GM18498 (cell line): ENCODE measurements around the gene WASF3.
A peak's percentile ranks its signal among the peaks of the same experiment; 100 is the strongest.

Source experiments
- ATAC-seq: cut with Tn5 transposase; IDR thresholded peaks from one replicate; pipeline ENCODE4 v1.9.1; 2021; ENCODE audit warnings: mild to moderate bottlenecking, moderate library complexity; ENCODE audit not compliant: unreplicated experiment

The WASF3 gene

DNA sequence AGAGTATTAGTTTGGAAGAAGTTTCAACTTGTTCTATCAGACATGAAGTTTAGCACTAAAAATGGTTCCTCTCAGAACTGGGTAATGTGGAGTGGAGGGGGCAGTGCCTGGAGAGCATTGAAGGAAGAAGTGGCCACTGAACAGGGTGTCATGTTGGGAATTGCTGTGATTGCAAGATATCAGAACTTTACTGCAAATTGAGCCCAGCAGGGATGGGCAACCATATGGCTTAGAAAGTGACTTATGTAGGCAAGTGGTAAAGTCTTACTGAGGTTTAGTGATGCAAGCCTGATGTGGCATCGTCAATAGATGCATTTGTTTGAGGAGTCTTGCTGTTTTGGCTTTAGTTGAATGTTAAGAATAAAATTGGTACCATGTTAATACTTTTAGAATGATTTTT lies 31.7 kb downstream of the WASF3 start:
- ATAC-seq = no peak

DNA sequence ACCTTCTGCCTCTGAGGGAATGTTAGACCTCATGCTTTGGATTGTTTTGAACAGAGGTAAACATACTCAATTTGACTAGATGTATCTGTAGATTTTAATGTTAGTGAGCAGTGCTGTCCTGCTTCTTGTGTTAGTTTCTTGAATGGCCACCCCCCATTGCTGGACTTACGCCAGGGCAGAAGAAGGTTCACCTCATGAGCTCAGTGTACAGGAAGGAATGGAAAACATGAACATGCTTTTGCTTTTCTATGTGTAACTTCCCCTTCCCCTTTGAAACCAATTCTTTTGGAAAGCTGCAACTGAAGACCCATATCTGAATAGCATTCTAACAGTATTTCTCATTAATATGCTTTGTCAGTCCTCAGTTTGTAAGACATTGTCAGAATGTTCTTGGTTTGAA lies 32.3 kb downstream of the WASF3 start:
- no peak for ATAC-seq

DNA sequence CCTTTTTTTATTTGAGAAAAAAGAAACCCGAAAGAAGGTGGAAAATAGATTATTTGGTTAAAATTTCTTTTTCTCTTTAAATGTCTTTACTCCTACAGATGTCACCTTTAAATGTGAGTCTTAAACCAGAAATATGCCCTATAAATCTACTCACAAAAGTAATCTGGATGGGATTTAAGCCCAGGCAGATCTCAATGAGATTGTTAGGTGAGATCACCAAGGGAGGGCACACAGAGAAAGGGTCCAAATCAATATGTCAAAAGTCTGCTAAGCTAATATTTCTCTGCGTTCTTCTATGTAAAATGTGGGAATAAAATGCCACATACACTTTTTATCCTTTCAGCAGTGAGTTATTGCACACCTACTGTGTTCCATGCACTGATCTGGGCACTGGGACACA lies 32.9 kb downstream of the WASF3 start:
- no peak for ATAC-seq

DNA sequence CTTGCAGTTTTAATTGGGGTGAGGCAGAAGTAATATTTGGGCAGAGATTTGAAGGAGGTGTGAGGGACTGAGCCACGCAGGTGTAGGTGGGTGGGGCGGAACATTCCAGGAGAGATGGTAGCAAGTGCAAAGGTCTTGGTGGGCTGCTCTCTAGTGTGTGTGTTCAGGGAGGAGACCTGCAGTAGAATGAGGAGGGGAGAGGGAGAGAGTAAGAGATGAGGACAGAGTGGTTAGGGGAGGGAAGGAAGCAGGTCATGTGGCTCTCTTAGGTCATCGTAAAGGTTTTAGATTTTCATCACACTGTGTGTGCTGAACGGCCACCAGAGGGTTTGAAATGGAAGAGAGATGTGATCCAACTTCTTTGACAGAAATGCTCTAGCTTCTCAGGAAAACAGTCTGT lies 33.5 kb downstream of the WASF3 start:
- no peak for ATAC-seq

DNA sequence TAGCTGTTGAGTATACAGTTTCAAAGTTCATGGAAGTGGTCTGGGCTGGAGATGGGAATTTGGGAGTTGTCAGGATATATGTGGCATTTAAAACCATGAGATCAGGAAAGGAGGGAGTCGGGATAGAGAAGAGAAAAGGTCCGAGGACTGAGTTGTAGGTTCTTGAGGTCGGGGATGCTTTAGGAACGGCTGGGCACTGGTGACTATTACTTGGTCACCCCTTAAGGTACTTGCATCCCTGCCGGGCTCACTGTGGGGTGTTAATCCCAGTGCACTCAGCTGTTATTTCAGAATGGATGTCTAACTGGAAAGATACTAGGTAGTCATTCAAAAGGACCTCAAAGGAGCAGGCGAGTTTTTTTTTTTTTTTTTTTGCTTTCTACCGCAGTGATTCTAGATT lies 34.2 kb downstream of the WASF3 start:
- ATAC-seq = no peak

DNA sequence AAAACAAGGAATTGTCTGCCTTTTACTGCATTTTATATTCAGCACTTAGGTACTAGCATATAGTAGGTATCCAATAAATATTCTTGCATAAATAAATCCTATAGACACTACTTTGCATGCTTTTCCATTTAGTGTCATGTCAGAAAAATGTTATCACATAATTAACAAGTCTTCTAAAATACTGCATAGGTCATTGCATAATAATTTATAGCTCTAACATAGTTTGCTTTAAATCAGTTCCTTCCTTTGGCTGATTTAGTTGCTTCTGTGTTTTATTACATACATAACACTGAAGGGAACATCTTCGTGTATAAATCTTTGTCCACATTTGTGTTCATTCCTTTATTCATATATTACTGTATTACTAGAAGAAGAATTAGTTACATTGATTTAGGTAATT lies 36.2 kb downstream of the WASF3 start:
- ATAC-seq = no peak

DNA sequence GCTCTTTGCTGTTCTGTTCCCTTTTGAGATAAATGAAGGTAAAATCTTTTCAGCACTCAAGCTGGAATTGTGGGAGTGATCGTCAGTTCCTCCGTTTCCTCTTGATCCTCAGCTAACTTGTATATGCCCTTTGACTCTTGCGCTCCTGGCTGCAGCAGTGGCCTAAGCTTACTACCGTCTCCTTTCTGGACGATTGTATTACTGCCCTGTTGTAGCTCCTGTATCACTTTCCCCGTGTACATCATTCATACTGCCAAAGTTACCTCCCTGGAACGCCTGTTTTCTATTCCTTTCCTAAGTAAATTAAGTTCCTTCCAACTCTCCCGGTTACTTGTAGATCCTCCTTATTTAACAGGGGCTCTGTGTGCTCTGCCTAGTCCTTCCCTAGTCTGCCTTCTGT lies 36.9 kb downstream of the WASF3 start:
- no peak for ATAC-seq

DNA sequence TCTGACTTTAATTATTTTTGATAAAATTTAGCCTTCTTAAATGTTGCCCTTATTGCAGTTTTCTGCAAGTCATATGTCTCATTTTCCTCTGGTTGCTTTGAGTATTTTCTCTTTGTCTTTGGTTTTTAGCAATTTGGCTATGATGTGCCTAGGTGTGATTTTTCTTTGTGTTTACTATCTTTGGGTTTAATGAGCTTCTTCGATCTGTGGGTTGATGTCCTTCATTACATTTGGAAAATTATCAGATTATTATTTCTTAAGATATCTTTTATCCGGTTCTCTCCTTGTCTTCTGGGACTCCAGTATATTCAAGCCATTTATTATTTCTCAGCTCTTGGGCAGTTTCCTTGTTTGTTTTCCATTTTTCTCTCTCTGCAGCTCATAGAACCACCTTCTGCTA lies 39.0 kb downstream of the WASF3 start:
- ATAC-seq = no peak

DNA sequence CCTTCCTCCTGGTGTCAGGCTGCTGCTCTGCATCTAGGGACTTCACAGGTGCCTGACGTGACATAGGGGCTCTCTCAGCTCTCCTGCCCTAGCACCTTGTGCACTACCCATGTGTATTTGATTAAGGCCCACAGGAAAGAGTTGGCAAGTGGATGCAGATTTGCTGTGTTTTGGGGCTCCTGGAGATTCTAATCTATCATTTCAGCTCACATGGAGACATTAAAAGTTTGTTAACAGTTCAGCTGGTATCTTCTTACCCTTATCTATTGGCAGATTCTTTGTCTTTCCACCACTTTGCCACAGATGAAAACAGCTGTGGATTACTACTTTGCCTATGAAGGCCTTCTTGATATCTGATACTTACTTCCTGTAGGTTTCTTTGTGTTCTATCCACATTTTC lies 41.9 kb downstream of the WASF3 start:
- no peak for ATAC-seq

DNA sequence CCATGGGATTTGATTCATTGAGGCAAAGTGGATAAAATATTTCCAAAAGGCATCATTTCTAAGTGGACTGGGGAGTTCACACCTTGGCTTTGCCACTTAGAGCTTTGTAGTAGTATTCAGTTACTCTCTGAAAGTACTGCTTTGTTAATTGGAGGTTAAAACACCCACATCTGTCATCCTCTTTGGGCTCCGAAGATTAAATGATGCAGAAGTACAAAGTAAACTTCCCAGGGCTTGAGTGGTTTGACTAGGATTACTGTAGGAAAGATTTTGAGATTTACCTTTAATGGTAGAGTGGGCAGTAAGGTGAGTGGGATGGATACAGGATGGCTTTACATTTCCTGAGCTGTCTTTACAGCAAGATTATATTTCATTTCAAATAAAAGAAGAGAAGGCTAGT lies 42.4 kb downstream of the WASF3 start:
- ATAC-seq = no peak

DNA sequence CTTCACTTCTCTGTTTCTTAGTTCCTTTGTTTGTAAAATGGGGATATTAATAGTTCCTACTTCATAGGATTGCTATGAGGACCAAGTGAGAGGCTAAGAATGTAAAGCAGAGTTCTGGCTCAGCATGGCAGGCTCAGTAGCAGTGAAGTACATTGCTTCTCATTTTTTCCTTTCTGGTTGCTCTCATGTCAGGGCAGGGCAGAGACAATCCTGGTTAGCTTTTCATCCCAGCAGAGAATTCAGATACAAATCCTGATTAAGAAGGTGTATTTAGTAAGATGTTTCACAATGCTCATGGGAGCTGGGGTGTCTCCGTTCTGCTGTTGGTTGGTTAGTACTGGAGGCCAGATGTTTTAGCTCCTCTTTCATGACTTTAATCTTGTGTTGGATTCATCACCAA lies 42.9 kb downstream of the WASF3 start:
- ATAC-seq = no peak

DNA sequence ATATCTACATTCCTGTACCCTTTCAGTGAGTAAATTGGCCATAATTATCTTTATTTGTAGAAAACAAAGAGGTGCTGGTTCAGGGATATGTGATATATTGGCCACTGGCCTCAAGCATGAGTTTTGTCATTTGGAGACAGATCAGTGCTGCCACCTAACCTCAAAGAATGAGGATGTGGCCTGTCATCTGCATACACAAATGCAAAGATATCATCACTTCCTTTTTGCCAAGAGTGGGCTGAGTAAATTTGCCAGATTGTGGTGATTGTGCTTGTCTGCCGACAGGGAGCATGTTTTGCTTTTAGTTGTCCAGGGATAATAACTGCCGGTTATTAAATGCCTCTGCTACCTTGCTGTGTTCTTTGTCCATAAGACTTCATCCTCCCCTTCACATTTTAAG lies 44.2 kb downstream of the WASF3 start:
- ATAC-seq = peak; percentile 59

DNA sequence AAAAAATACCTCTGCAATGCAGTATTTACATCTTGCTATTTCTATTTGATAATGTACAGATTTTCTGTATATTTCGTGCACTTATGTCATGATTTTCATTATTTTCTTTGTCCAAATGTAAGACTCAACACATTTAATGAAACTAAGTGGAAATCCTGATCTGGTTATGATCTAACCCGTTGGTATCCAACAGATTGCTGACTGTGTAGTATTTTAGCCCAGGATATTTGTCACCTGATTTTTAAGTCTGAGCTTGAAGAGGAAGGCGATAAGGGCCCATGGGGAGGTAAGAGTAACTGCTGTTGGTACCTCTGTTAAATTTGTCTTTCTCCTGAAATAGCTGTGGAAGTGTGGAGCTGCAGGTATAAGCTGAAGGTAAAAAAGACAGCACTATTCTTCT lies 45.3 kb downstream of the WASF3 start:
- ATAC-seq = no peak

DNA sequence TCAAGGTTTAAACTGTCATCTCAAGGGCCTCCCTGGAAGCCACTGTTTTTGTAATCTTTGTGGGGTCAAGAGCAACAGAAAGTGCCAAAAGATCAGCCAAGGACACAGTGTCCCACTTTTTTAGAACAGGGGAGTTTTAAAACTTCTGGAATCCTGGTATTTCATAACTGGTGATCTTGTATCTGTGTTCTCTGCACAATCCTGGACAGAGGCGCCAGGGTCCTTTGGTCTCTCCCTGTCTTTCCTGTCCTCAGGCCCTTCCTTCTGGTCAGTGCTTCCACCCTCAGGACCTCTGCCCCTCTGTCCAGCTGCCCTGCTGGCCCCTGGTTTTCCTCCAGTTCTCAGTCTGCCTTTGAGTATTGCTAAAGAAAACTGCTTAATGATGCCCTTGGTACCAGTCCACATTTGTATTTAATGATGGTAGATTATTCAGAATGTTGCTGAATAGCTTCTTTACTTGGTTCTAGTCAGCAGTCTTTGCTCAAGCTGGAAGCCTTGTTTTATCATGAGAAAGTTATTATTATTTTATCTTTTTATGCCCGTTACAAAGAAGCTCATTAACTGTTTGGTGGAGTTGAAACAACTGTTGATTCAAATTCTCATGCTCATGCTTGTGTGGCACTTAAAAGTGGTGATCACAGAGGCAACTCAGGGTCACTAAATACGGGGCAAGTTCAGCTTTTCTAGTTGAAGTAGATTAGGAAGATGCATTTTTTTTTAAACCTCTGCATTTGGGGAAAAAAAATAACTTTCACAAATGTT lies 47.5 kb downstream of the WASF3 start:
- no peak for ATAC-seq

DNA sequence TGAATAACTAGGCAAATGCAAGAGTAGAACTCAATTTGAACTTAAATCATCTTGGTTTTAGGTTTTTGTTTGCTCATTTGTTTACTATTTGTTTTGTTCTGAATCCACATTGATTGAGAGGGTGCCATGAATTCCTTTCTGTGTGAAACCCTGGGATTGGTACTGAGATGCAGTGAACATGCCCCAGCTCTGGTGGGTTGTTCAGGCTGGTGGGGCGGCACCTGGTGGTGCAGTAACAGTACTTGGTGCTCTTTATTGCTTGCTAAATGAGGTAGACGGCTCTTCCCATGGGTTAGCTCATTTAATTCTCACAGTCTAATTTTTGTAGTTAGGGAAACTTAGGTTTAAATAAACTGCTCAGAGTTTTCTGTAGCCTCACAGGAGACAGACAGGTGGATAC lies 48.4 kb downstream of the WASF3 start:
- no peak for ATAC-seq

DNA sequence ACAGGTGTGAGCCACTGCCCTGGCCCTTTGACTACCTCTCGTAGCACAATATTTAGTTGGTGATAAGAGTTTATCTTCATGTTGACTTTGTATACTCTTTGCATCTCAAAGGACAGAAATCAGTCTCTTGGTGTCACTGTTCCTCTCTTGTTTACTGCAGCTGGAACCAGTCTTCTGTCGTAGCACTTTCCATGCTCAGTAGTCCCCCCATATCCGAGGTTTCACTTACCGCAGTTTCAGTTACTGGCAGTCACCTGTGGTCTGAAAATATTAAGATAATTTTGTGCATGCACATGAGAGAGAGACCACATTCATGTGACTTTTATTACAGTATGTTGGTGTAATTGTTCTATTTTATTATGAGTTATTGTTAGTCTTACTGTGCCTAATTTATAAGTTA lies 49.1 kb downstream of the WASF3 start:
- ATAC-seq = no peak

DNA sequence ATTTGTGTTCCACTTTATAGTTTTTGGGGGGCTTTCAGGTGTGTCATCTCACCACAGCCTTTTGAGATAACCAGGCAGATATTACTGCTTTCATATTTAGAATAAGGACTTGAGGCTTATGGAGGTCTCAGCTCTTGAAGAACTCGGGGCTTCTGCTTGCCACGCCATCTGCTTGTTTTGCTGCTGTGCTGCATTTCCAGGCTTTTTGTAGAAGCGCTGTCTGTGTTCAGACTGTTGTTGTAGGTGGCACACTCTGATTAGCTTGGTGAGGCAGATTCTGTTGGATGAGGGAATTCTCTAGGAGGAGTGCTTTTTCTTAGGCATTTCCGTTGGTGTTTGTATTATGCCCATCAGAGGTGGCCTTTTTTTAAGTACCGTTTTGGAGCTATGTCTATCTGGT lies 57.2 kb downstream of the WASF3 start:
- no peak for ATAC-seq

DNA sequence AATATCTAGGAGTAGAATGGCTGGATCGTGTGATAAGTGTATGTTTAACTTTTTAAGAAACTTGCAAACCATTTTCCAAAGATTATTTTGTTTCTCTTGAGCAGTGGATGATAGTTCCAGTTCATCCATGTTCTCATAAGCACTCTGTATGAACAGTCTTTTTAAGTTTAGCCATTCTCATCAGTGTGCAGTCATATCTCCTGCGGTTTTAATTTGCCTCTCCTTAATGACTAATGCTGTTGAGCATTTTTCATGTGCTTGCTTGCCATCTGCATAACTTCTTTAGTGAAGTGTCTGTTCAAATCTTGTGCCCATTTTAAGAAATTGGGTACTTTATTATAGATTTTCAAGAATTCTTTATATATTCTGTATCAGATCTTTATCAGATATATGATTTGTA lies 58.6 kb downstream of the WASF3 start:
- ATAC-seq = no peak

DNA sequence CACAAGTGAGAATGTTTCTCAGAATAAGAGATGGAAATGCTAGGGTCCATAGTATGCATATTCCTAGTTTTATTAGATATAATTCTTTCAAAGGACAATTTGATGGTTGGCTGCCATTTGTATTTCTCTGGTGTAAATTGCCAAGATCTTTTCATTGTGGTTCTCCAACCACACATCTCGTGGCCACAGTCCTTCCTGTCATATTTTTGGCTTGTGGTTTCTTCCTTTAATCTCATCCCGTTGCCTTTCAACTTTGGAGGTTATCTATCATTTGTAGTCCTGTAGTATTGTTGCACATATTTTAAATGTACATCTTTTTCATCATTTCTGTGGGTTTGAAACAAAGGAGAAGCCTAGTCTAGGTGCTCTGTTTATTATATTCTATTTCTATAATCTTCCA lies 61.2 kb downstream of the WASF3 start:
- no peak for ATAC-seq

DNA sequence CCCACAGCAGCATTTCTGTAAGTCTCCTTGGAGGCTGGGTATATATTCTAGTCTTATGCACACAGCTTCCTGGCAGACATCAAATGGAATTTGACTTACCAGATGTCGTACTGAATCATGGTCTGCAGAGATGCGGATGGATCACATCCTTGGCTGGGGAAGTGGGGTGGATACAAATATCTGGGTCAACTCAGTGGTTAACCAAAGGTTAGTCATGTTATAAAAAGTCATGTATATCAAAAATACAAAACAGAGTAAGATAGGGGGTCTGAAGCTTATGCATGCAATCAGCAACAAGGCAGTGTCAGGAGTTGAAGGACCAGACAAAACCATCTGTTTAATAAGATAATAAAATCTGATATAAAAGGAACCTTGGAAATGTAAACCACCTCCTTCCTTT lies 61.9 kb downstream of the WASF3 start:
- no peak for ATAC-seq

DNA sequence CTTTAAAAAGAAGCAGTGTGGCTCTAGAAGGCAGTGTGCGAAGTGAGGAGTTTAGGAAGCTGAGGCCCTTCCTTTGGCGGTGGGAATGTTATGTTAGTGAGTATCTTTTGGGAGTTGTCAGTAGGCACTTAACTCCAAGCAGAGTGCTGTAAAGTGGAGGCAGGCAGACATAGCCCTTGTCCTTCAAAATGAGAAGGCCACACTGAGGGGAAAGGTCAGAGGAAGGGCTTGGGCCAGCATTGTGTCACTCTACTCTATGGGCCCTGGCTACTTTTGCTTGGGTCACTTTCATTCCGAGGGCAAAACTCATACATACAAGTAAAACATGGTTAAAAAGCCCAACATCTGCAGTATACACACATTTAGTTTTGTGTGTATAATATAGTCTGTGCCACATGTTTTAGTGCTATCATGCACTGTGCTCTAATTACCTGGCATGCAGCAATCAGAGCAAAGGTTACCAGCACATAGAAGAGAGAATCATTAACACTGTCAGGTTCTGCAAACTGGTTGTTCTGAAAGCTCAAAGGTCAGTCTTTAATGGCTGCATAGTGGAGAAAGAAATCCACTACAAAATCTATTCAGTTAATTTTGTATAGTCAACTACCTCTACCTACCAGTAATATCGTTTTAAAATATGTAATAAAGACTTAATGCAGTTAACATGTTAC lies 64.4 kb downstream of the WASF3 start:
- no peak for ATAC-seq

DNA sequence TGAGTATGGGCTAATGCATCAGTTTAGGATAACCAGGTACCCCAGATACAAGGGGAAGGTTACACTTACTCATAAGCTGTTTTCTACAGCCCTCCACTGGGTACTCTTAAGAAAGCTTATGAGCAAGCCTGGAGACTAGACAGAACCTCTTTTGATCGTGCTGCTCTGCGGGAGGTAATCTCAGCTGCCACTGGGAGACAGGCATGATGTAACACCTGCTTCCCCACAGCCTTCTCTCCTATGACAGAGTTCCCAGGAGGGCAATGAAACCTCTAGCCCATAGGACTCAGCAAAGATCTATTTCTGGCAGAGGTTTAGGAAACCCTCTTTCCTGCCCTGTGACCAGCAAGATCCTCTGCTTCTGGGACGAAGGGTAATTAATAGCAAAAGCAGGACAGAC lies 65.6 kb downstream of the WASF3 start:
- no peak for ATAC-seq

DNA sequence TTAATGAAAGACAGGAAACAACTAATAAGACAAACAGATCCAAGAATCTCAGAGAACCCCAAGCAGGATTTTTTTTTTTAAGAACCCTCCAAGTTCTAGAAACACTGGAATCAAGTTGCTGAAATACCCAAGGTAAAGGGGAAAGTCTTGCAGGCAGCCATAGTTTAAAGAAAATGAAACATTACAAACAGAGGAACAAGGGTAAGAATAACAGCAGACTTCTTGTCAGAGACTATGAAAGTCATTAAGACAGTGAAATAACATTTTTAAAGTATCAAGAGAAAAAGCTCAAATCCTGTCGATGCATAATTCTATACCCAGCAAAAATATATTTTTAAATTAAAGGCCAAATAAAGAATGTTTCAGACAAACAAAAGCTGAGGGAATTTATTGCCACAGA lies 67.1 kb downstream of the WASF3 start:
- ATAC-seq = no peak
